Endothelial cell of umbilical vein (primary cell): ENCODE results near the gene SORCS2. TPM values are rescaled to one million over a fixed set of nuclear protein-coding genes. Genes with fewer than 3 reads are reported as not detected.

Experiments
- BruUV-seq: library from RNA; stranded (reverse); fragments of 400-500 nt; replicated peaks from 2 replicates; lab custom pipeline; 2021; lab: Mats Ljungman, UMichigan
- CTCF ChIA-PET: fragments of 300-600, 350-600 bp; sonication (Branson Sonifier 250); formaldehyde crosslinking; loops from one replicate; lab custom pipeline; 2021; ENCODE audit warnings: antibody characterized with exemption, inconsistent platforms; lab: Charles Lee
- POLR2A ChIA-PET: fragments of 300-600, 350-600 bp; sonication (Branson Sonifier 250); formaldehyde crosslinking; loops from one replicate; lab custom pipeline; 2021; ENCODE audit warnings: antibody characterized with exemption, inconsistent platforms; lab: Charles Lee
- DNase-seq: peaks from one replicate; pipeline ENCODE4 v3.0.0-alpha.2; 2011; ENCODE audit warnings: low read depth, low spot score
- FAIRE-seq: peaks from 2 replicates; lab custom pipeline; 2011; peaks lifted over from hg19 to GRCh38; lab: Jason Lieb, UNC
- H2AFZ ChIP-seq: 2 replicates; pipeline ENCODE4 v1.6.0; 2012; ENCODE audit warnings: low read depth, low read length, control low read depth, inconsistent platforms
- H3K27ac ChIP-seq: 2 replicates; pipeline ENCODE4 v1.5.1; 2011; ENCODE audit warnings: low read depth, mild to moderate bottlenecking, control low read depth, low read length, moderate library complexity; ENCODE audit not compliant: insufficient read depth
- H3K27me3 ChIP-seq, 2 experiments: 2 replicates each; pipeline versions ENCODE4 v1.6.0 to v1.6.1; 2011; ENCODE audit warnings: low read length in 2 of 2, mixed read lengths in 1 of 2; ENCODE audit not compliant: control insufficient read depth in 2 of 2, insufficient read depth in 2 of 2
- H3K36me3 ChIP-seq, 2 experiments: 2 replicates in 1 of 2; 3 replicates in 1 of 2; pipeline ENCODE4 v1.5.1; 2011; ENCODE audit warnings: low read length in 2 of 2, mild to moderate bottlenecking in 1 of 2, moderate library complexity in 1 of 2; ENCODE audit not compliant: control insufficient read depth in 2 of 2, insufficient read depth in 2 of 2; ENCODE audit errors: extremely low read depth in 1 of 2
- H3K4me1 ChIP-seq: 3 replicates; pipeline ENCODE4 v1.5.1; 2011; ENCODE audit warnings: mild to moderate bottlenecking, low read length; ENCODE audit not compliant: control insufficient read depth, insufficient read depth; ENCODE audit errors: extremely low read depth
- H3K4me2 ChIP-seq: 2 replicates; pipeline ENCODE4 v1.6.1; 2011; ENCODE audit warnings: low read length, control low read depth, mixed read lengths; ENCODE audit not compliant: insufficient read depth
- H3K4me3 ChIP-seq, 3 experiments: fragments of 200-600 bp in 1 of 3; sonication (generic), shearing (Covaris generic) in 1 of 3; replicated peaks in 1 of 3; 2 replicates each; pipeline ENCODE4 v1.5.1; 2011 to 2016; ENCODE audit warnings: control low read depth in 3 of 3, low read length in 3 of 3, mild to moderate bottlenecking in 2 of 3, inconsistent platforms in 1 of 3, low read depth in 1 of 3, moderate library complexity in 1 of 3; ENCODE audit not compliant: insufficient read depth in 1 of 3
- H3K79me2 ChIP-seq: 2 replicates; pipeline ENCODE4 v1.6.0; 2012; ENCODE audit warnings: low read length, inconsistent platforms; ENCODE audit not compliant: control insufficient read depth, insufficient read depth
- H3K9ac ChIP-seq: replicated peaks from 2 replicates; pipeline ENCODE3; 2011; ENCODE audit warnings: low read length, control low read depth; ENCODE audit not compliant: insufficient read depth; ENCODE audit errors: extremely low read depth
- H3K9me1 ChIP-seq: replicated peaks from 3 replicates; pipeline ENCODE4 v1.6.0; 2011; ENCODE audit warnings: mild to moderate bottlenecking, low read length; ENCODE audit not compliant: control insufficient read depth, insufficient read depth; ENCODE audit errors: extremely low read depth
- H3K9me3 ChIP-seq: replicated peaks from 2 replicates; pipeline ENCODE4 v1.5.1; 2012; ENCODE audit warnings: low read length, inconsistent platforms; ENCODE audit not compliant: control insufficient read depth, insufficient read depth
- H4K20me1 ChIP-seq: replicated peaks from 2 replicates; pipeline ENCODE3; 2011; ENCODE audit warnings: mild to moderate bottlenecking, low read length; ENCODE audit not compliant: control insufficient read depth, insufficient read depth; ENCODE audit errors: extremely low read depth
- CTCF ChIP-seq, 2 donors: IDR thresholded peaks; 1 replicate in 1 of 2; 2 replicates in 1 of 2; pipeline ENCODE4 v1.5.1; 2011; ENCODE audit warnings: low read length in 2 of 2, mild to moderate bottlenecking in 2 of 2, moderate library complexity in 2 of 2, control low read depth in 1 of 2, inconsistent platforms in 1 of 2, low read depth in 1 of 2; ENCODE audit not compliant: insufficient read depth in 1 of 2; ENCODE audit errors: extremely low read depth in 1 of 2
- EZH2 ChIP-seq: IDR thresholded peaks from 2 replicates; pipeline ENCODE4 v1.6.1; 2012; ENCODE audit warnings: borderline replicate concordance, low read depth, mild to moderate bottlenecking, moderate library complexity, low read length, inconsistent platforms; ENCODE audit not compliant: severe bottlenecking
- FOS ChIP-seq: IDR thresholded peaks from 2 replicates; pipeline ENCODE4 v1.6.1; 2011; ENCODE audit warnings: mild to moderate bottlenecking, low read length, moderate library complexity, borderline replicate concordance; ENCODE audit not compliant: insufficient read depth
- JUN ChIP-seq: IDR thresholded peaks from 2 replicates; pipeline ENCODE4 v1.6.1; 2011; ENCODE audit warnings: borderline replicate concordance, low read depth; ENCODE audit not compliant: insufficient read length, insufficient read depth
- MAX ChIP-seq: IDR thresholded peaks from 2 replicates; pipeline ENCODE4 v1.6.1; 2011; ENCODE audit not compliant: insufficient read depth, insufficient read length
- POLR2AphosphoS5 ChIP-seq: IDR thresholded peaks from 2 replicates; pipeline ENCODE4 v1.6.1; 2012; ENCODE audit warnings: low read depth, mild to moderate bottlenecking, control low read depth, low read length, moderate library complexity; ENCODE audit not compliant: insufficient read depth
- dilution Hi-C: fragments of 300-500 bp; cut with MboI; formaldehyde crosslinking; loops from one replicate; pipeline ENCODE4 v1.15.0; 2019; ENCODE audit warnings: low sequenced_read_pairs; ENCODE audit not compliant: extremely low pct_ligation_motif_present
- intact Hi-C: fragments of 100-400 bp; cut with micrococcal nuclease; formaldehyde crosslinking; loops from one replicate; pipeline ENCODE4 v1.10.0; 2022
- polyA plus RNA-seq, 4 experiments: library from polyadenylated mRNA; depleted of rRNA in 3 of 4; stranded (reverse) in 3 of 4; unstranded in 1 of 4; fragments of >200 nt; gene quantifications; 2 replicates each; pipeline versions ENCODE4 v1.2.1 to v1.2.3, GENCODE V29; 2011 to 2012; ENCODE audit warnings: missing spikeins in 1 of 4
- total RNA-seq: library from RNA; stranded (reverse); gene quantifications from 2 replicates; pipeline ENCODE4 v1.2.3, GENCODE V29; 2021

The SORCS2 gene
- total and polyA plus RNA-seq, 2 donors (not counting 3 experiments of a cell fraction or from before 2014, with no cell fraction given), result not detected

GRCh38 chr4:7538518-7538917 lies 346.2 kb downstream of the SORCS2 start:
- no peaks in the 10 kb centered on the region for H3K36me3 ChIP-seq
- POLR2A ChIA-PET, result no interaction called here
- no peak overlapping the region for H3K9ac ChIP-seq
- no peaks in the 10 kb centered on the region for H3K27me3 ChIP-seq
- no peak overlapping the region for H2AFZ ChIP-seq
- H3K4me1 ChIP-seq, result no peaks in the 10 kb centered on the region
- no peaks in the 10 kb centered on the region for H3K79me2 ChIP-seq
- dilution Hi-C loops, result no loop called here
- intact Hi-C loops, result no loop called here
- no peaks in the 10 kb centered on the region for H3K9me3 ChIP-seq
- CTCF ChIA-PET, result no interaction called here
- no peak overlapping the region for H3K27ac ChIP-seq
- FAIRE-seq, result no peak
- no peak overlapping the region for H3K4me2 ChIP-seq
- H4K20me1 ChIP-seq, result no peaks in the 10 kb centered on the region
- H3K4me3 ChIP-seq, result no peak overlapping the region
- BruUV-seq, result no TSS peak
- H3K9me1 ChIP-seq, result no peaks in the 10 kb centered on the region
- no peak for DNase-seq
- TF ChIP-seq POLR2AphosphoS5 (no peak), EZH2 (no peak), MAX (no peak), CTCF (IDR thresholded peaks at IDR 0.05; ENCODE audit: extremely low read depth in 1 of 2, insufficient read depth in 1 of 2, low read depth in 1 of 2, low read length in 2 of 2) (no peak), FOS (no peak), JUN (no peak)
